Ramos (cell line): ENCODE data around the gene HARBI1.

Source experiments
- in situ Hi-C: fragments of 300-500 bp; cut with MboI; formaldehyde crosslinking; loops from one replicate; pipeline ENCODE4 v1.14.3; 2022; ENCODE audit warnings: low sequenced_read_pairs; ENCODE audit not compliant: unreplicated experiment

The HARBI1 gene

DNA sequence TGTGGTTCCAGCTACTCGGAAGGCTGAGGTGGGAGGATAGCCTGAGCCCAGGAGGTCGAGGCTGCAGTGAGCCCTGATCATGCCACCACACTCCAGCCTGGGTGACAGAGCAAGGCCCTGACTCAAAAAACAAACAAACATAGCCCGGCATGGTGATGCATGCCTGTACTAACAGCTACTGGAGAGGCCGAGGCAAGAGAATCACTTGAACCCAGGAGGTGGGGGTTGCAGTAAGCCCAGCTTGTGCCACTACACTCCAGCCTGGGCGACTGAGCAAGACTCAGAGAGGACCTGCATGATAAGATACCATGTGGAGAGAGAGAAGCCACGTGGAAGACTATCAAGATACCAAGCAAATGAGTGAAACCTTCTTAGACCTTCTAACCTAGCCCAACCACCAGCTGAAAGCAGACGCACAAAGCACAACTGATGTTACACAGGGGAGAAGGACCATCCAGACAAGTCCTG is 59.3 kb downstream of the HARBI1 start:
- in situ Hi-C loops, result no loop called here

DNA sequence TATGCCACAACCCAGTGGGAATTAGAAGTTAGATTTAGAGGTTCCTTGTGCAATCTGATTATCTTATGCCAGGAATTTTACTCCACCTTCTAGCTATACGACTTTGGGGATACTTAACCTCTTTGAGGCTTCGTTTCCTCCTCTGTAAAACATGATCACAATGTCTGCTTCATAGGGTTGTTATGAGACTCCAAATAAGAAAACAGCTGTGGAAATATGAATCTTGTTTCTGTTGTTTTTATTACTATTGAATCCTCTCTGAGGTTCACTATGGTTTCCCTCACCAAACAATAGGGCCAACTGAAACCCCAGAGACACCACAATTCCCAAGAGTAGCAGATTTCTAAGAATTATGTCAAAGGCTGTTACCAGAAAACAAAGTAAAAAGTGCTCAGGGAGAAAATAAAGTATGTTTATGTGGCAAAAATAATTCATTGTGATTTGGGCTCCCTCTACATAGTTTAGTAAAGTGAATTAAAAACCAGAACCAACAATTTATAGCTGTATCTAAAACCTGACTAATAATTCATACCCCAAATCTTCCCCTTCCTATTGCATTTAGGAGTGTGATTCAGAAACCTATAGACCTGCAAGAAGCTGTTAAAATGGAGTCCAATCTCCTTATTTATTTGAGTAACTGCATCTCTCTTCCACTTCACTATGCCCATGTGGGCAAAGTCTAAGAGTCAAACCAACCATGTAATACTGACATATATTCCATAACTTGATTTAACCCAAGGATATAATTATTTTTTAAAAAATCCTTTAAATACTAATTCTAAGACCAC is 61.6 kb downstream of the HARBI1 start:
- in situ Hi-C loops, result no loop called here

DNA sequence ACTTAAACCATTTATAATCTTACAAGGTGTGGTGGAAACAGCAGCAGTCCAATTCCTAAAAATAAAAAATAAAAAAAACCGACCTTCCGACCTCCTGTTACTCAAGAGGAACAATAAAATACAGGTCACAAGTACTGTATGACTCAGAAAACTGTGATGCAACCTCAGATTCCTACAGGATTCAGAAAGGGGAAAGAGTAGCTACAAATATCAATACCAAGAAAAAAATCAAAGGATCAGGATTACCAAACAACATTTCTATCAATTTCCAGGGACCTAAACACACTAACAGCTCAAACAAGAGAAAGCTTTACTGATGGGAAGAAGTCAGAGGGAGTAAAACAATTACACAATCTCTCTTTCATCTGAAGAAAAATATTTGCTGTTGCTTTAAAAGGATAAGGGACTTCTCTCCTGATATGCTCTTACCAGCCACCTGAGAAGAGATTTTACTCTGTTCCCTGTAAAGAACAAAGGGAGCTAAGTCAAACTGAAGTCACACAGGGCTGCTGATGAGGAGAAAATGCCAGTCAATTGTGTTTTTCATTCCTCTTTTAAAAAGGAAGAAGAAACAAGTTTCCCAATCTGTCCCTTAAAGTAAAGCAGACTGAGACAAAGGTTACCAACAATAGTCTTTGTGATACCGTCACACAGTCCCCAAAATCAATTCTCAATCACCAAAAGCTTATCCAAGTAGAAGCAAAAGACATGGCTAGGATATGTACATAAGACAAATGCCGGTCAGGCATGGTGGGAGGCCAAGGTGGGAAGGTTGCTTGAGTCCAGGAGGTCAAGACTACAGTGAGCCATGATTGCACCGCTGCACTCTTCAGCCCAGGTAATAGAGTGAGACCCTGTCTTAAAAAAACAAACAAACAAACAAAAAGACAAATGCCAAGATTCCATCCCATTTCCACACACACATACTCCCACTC is 62.5 kb downstream of the HARBI1 start:
- in situ Hi-C loops, result no loop called here

DNA sequence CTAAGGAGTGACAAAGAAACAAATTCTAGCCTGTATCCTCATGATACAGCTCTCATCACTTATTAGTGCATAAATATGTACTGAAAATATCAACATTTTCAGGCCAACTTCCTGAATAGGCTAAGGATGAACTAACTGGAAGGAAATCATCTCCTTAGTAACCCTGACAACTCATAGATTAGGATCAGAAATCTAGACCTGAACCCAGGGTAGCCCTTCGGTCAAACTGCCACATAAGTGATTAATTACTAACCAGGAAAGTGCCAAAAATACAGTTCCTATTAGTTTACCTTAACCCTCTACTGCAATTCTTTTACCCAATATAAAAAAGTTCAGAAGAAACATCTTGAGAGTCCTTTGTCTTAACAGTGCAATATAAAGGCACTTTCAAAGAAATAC is 63.2 kb downstream of the HARBI1 start:
- in situ Hi-C loops, result no loop called here
